ENCODE data around the gene NEURL1. TPM values are rescaled to one million over a fixed set of nuclear protein-coding genes. Genes with fewer than 3 reads are reported as not detected.

The NEURL1 gene
- total and polyA plus RNA-seq, 2 donors (not counting 3 experiments of a cell fraction or from before 2014, with no cell fraction given) = 0.06 to 0.22 TPM

DNA sequence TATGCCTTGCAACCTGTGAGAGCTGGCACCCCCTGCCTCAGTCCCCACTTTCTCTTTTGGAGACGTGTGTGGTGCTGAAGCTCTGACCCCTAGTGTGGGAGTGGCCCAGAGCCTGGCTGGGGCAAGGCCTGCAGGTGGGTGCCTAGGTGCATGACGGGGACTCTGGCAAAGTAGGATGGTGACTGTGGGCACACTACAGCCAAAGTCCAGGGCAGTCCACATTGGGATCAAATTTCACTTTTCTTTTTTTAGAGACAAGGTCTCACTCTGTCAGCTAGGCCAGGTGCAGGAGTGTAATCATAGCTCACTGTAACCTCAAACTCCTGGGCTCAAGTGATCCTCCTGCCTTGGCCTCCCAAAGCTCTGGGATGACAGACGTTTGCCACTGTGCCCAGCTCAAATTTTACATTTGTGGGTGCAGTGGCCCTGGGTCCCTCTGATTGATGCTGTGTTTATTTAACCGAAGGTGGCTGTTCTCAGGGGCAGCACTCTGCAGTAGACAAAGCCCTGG, 52.3 kb downstream of the NEURL1 start:
- Histone ChIP-seq H3K36me3 (ENCODE audit: control insufficient read depth in 2 of 2, extremely low read depth in 1 of 2, insufficient read depth in 2 of 2, low read length in 2 of 2) (no peaks in the 10 kb centered on the region), H4K20me1 (replicated peaks; ENCODE audit: control insufficient read depth, extremely low read depth, insufficient read depth, low read length) (no peaks in the 10 kb centered on the region), H3K9me1 (replicated peaks; ENCODE audit: control insufficient read depth, extremely low read depth, insufficient read depth, low read length) (no peaks in the 10 kb centered on the region), H3K79me2 (ENCODE audit: control insufficient read depth, insufficient read depth, low read length) (no peaks in the 10 kb centered on the region), H3K4me1 (ENCODE audit: control insufficient read depth, extremely low read depth, insufficient read depth, low read length) (peaks cover 4% of the 10 kb centered on the region), H3K4me2 (ENCODE audit: insufficient read depth, low read length) (no peak overlapping the region), H2AFZ (ENCODE audit: low read depth, low read length) (no peak overlapping the region), H3K27ac (ENCODE audit: insufficient read depth, low read depth, low read length) (no peak overlapping the region), H3K9me3 (replicated peaks; ENCODE audit: control insufficient read depth, insufficient read depth, low read length) (no peaks in the 10 kb centered on the region), H3K9ac (replicated peaks; ENCODE audit: extremely low read depth, insufficient read depth, low read length) (no peak overlapping the region), H3K4me3 (replicated peaks in 1 of 3; ENCODE audit: insufficient read depth in 1 of 3, low read depth in 1 of 3, low read length in 3 of 3) (no peak overlapping the region), H3K27me3 (ENCODE audit: control insufficient read depth in 2 of 2, insufficient read depth in 2 of 2, low read length in 2 of 2) (peaks cover 0 to 2% of the 10 kb centered on the region in 2 experiments)
- ChIA-PET CTCF (interaction anchor here (0.7 to 1.6 kb wide), 3 partner anchors 11 to 57 kb away, joined by 3 to 6 read pairs (median 3); no protein-coding TSS in a partner anchor), POLR2A (interaction anchor here (0.6 kb wide), 1 partner anchor 1205 kb away, joined by 5 read pairs; no protein-coding TSS in a partner anchor)
- BruUV-seq (replicated peaks) = no TSS peak
- DNase-seq (ENCODE audit: low read depth, low spot score) (no peak), FAIRE-seq (no peak)
- dilution Hi-C loops (cut with MboI; ENCODE audit: extremely low pct_ligation_motif_present, low sequenced_read_pairs) (no loop called here), intact Hi-C loops (cut with micrococcal nuclease) (no loop called here)
- TF ChIP-seq, protein P1, sequence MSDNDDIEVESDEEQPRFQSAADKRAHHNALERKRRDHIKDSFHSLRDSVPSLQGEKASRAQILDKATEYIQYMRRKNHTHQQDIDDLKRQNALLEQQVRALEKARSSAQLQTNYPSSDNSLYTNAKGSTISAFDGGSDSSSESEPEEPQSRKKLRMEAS (IDR thresholded peaks at IDR 0.05; ENCODE audit: insufficient read depth, insufficient read length) = no peak
- TF ChIP-seq EZH2 (IDR thresholded peaks at IDR 0.05; ENCODE audit: borderline replicate concordance, low read depth, low read length, severe bottlenecking) (no peak), POLR2AphosphoS5 (IDR thresholded peaks at IDR 0.05; ENCODE audit: insufficient read depth, low read depth, low read length) (no peak), JUN (IDR thresholded peaks at IDR 0.05; ENCODE audit: borderline replicate concordance, insufficient read depth, insufficient read length, low read depth) (no peak), MYC (IDR thresholded peaks at IDR 0.05; ENCODE audit: low read depth, low read length) (no peak), FOS (IDR thresholded peaks at IDR 0.05; ENCODE audit: borderline replicate concordance, insufficient read depth, low read length) (no peak)

DNA sequence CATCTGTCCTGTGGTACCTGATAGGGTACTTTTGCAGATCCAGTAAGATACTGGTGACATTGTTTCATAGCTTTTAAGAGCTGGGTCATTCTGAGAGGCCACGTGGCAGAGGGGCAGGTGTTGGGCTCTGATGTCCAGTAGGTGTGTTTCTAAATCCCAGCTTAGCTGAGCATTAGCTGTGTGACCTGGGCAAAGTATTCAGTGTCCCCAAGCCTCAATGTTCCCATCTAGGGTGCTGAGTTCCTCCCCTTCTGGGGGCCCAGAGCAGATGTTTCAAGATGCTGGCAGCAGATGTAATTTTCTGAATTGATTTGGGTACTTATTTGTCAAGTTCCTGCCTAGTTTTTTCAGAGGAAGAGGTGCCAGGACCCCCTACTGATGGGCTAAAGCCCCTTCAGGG, 52.9 kb downstream of the NEURL1 start:
- no peak overlapping the region for H3K4me2 ChIP-seq (ENCODE audit: insufficient read depth, low read length)
- intact Hi-C loops (cut with micrococcal nuclease) (no loop called here), dilution Hi-C loops (cut with MboI; ENCODE audit: extremely low pct_ligation_motif_present, low sequenced_read_pairs) (no loop called here)
- no peak overlapping the region for H2AFZ ChIP-seq (ENCODE audit: low read depth, low read length)
- H3K79me2 ChIP-seq (ENCODE audit: control insufficient read depth, insufficient read depth, low read length) = no peaks in the 10 kb centered on the region
- H3K4me3 ChIP-seq (replicated peaks in 1 of 3; ENCODE audit: insufficient read depth in 1 of 3, low read depth in 1 of 3, low read length in 3 of 3) = no peak overlapping the region
- H3K9me3 ChIP-seq (replicated peaks; ENCODE audit: control insufficient read depth, insufficient read depth, low read length) = no peaks in the 10 kb centered on the region
- DNase-seq (ENCODE audit: low read depth, low spot score) (no peak), FAIRE-seq (no peak)
- H3K36me3 ChIP-seq (ENCODE audit: control insufficient read depth in 2 of 2, extremely low read depth in 1 of 2, insufficient read depth in 2 of 2, low read length in 2 of 2) = no peaks in the 10 kb centered on the region
- no peaks in the 10 kb centered on the region for H3K27me3 ChIP-seq (ENCODE audit: control insufficient read depth in 2 of 2, insufficient read depth in 2 of 2, low read length in 2 of 2)
- CTCF ChIA-PET = interaction anchor here (0.7 to 1.8 kb wide), 4 partner anchors 11 to 58 kb away, joined by 3 to 6 read pairs (median 4); no protein-coding TSS in a partner anchor
- no peak overlapping the region for H3K27ac ChIP-seq (ENCODE audit: insufficient read depth, low read depth, low read length)
- TF ChIP-seq JUN (IDR thresholded peaks at IDR 0.05; ENCODE audit: borderline replicate concordance, insufficient read depth, insufficient read length, low read depth) (no peak), MYC (IDR thresholded peaks at IDR 0.05; ENCODE audit: low read depth, low read length) (no peak), POLR2A (IDR thresholded peaks at IDR 0.05; ENCODE audit: low read depth, low read length) (no peak), EZH2 (IDR thresholded peaks at IDR 0.05; ENCODE audit: borderline replicate concordance, low read depth, low read length, severe bottlenecking) (no peak)
- peaks cover 4% of the 10 kb centered on the region for H3K4me1 ChIP-seq (ENCODE audit: control insufficient read depth, extremely low read depth, insufficient read depth, low read length)
- no peaks in the 10 kb centered on the region for H4K20me1 ChIP-seq (replicated peaks; ENCODE audit: control insufficient read depth, extremely low read depth, insufficient read depth, low read length)
- BruUV-seq (replicated peaks) = no TSS peak
- H3K9me1 ChIP-seq (replicated peaks; ENCODE audit: control insufficient read depth, extremely low read depth, insufficient read depth, low read length) = no peaks in the 10 kb centered on the region
- H3K9ac ChIP-seq (replicated peaks; ENCODE audit: extremely low read depth, insufficient read depth, low read length) = no peak overlapping the region
- POLR2A ChIA-PET = interaction anchor here (0.6 kb wide), 1 partner anchor 1206 kb away, joined by 5 read pairs; no protein-coding TSS in a partner anchor

Data from endothelial cell of umbilical vein (primary cell).